Measurements from ENCODE around the gene ARHGAP4. TPM values are rescaled to one million over a fixed set of nuclear protein-coding genes. Genes with fewer than 3 reads are reported as not detected.

The ARHGAP4 gene
- total and polyA plus RNA-seq, 2 donors (not counting 1 experiment from before 2014, with no cell fraction given) = 0.51 to 1.5 TPM

DNA sequence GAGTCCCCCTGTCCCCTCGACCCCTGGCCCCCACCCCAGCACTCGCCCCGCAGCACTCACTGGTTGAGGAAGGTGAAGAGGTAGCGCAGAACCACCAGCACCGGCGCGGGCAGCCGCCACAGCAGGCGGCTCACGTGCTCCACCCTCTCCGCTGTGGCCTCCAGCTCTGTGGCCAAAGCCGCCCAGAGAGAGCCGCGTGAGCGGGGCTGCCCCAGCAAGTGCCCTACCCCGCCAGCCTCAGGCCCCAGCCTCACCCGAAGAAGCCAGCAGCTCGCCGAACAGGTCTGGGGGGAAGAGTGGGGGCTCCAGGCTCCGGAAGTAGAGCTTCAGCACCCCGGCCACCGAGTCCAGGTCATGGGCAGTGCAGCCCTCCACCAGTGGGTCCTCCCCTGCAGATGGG, 15.6 kb downstream of the ARHGAP4 start:
- no peaks in the 10 kb centered on the region for H3K36me3 ChIP-seq (ENCODE audit: control insufficient read depth, insufficient read depth, low read length)

DNA sequence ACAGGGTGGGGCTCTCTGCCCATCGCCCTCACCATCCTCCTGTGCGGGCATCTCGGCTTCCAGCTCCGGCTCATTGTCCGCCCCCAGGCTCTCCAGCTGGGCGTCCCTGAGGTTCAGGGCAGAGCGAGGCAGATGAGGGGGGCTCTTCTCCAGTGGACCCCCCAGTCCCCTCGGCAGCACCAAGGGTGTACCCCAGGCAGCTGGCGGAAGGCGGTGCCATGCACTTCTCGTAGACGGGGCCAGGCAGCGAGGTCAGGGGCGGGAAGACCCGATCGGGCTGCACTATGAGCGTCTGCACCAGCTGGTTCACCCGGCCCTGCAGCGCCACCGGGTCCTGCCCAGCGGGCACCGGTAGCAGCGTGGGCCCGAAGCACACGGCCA, 16.1 kb downstream of the ARHGAP4 start:
- Histone ChIP-seq H3K9ac (ENCODE audit: insufficient read depth, low read length) (no peak overlapping the region), H3K4me1 (ENCODE audit: control insufficient read depth, extremely low read depth, insufficient read depth, low read length) (no peaks in the 10 kb centered on the region), H3K9me3 (ENCODE audit: control insufficient read depth, insufficient read depth, low read depth, low read length) (no peaks in the 10 kb centered on the region), H3K36me3 (ENCODE audit: control insufficient read depth, insufficient read depth, low read length) (no peaks in the 10 kb centered on the region), H3K27ac (ENCODE audit: insufficient read depth, low read length) (no peak overlapping the region), H3K4me2 (ENCODE audit: extremely low read depth, insufficient read depth, low read length) (no peak overlapping the region), H3K27me3 (ENCODE audit: control insufficient read depth, insufficient read depth, low read length) (no peaks in the 10 kb centered on the region), H3K4me3 (replicated peaks in 1 of 4; ENCODE audit: control extremely low read depth in 1 of 4, insufficient read depth in 1 of 4, low read depth in 3 of 4, low read length in 4 of 4) (no peak overlapping the region), H2AFZ (ENCODE audit: low read length) (no peak overlapping the region), H4K20me1 (ENCODE audit: control insufficient read depth, extremely low read depth, insufficient read depth, low read length) (no peaks in the 10 kb centered on the region), H3K79me2 (ENCODE audit: control insufficient read depth, insufficient read depth, low read length) (no peaks in the 10 kb centered on the region)
- TF ChIP-seq EZH2 (IDR thresholded peaks at IDR 0.05; ENCODE audit: low read length, missing control alignments) (no peak), CTCF (conservative IDR thresholded peaks at IDR 0.05 in 1 of 2, IDR thresholded peaks at IDR 0.05 in 1 of 2; ENCODE audit: low read depth in 1 of 2, low read length in 2 of 2) (no peak)
- no peak for DNase-seq (ENCODE audit: low read depth in 2 of 2)

More for the DNA sequence above, 15.6 kb downstream of the ARHGAP4 start:
- Histone ChIP-seq H3K79me2 (ENCODE audit: control insufficient read depth, insufficient read depth, low read length) (no peaks in the 10 kb centered on the region), H3K27ac (ENCODE audit: insufficient read depth, low read length) (no peak overlapping the region), H3K4me2 (ENCODE audit: extremely low read depth, insufficient read depth, low read length) (no peak overlapping the region), H4K20me1 (ENCODE audit: control insufficient read depth, extremely low read depth, insufficient read depth, low read length) (no peaks in the 10 kb centered on the region), H3K4me1 (ENCODE audit: control insufficient read depth, extremely low read depth, insufficient read depth, low read length) (no peaks in the 10 kb centered on the region), H2AFZ (ENCODE audit: low read length) (no peak overlapping the region), H3K27me3 (ENCODE audit: control insufficient read depth, insufficient read depth, low read length) (no peaks in the 10 kb centered on the region), H3K4me3 (replicated peaks in 1 of 4; ENCODE audit: control extremely low read depth in 1 of 4, insufficient read depth in 1 of 4, low read depth in 3 of 4, low read length in 4 of 4) (no peak overlapping the region), H3K9me3 (ENCODE audit: control insufficient read depth, insufficient read depth, low read depth, low read length) (no peaks in the 10 kb centered on the region), H3K9ac (ENCODE audit: insufficient read depth, low read length) (no peak overlapping the region)
- no peak for TF ChIP-seq CTCF (conservative IDR thresholded peaks at IDR 0.05 in 1 of 2, IDR thresholded peaks at IDR 0.05 in 1 of 2; ENCODE audit: low read depth in 1 of 2, low read length in 2 of 2)
- no peak for TF ChIP-seq EZH2 (IDR thresholded peaks at IDR 0.05; ENCODE audit: low read length, missing control alignments)
- no peak for DNase-seq (ENCODE audit: low read depth in 2 of 2)

GRCh38 chrX:153909024-153909979, 16.8 kb downstream of the ARHGAP4 start:
- TF ChIP-seq EZH2 (IDR thresholded peaks at IDR 0.05; ENCODE audit: low read length, missing control alignments) = no peak
- DNase-seq (ENCODE audit: low read depth in 2 of 2) = no peak
- H3K4me2 ChIP-seq (ENCODE audit: extremely low read depth, insufficient read depth, low read length) = no peak overlapping the region
- H3K27ac ChIP-seq (ENCODE audit: insufficient read depth, low read length) = no peak overlapping the region
- no peak overlapping the region for H3K9ac ChIP-seq (ENCODE audit: insufficient read depth, low read length)
- H3K4me3 ChIP-seq (replicated peaks in 1 of 4; ENCODE audit: control extremely low read depth in 1 of 4, insufficient read depth in 1 of 4, low read depth in 3 of 4, low read length in 4 of 4) = no peak overlapping the region
- no peaks in the 10 kb centered on the region for H3K36me3 ChIP-seq (ENCODE audit: control insufficient read depth, insufficient read depth, low read length)
- no peaks in the 10 kb centered on the region for H3K79me2 ChIP-seq (ENCODE audit: control insufficient read depth, insufficient read depth, low read length)
- H4K20me1 ChIP-seq (ENCODE audit: control insufficient read depth, extremely low read depth, insufficient read depth, low read length) = no peaks in the 10 kb centered on the region
- H3K27me3 ChIP-seq (ENCODE audit: control insufficient read depth, insufficient read depth, low read length) = no peaks in the 10 kb centered on the region
- no peak overlapping the region for H2AFZ ChIP-seq (ENCODE audit: low read length)
- H3K4me1 ChIP-seq (ENCODE audit: control insufficient read depth, extremely low read depth, insufficient read depth, low read length) = no peaks in the 10 kb centered on the region
- no peaks in the 10 kb centered on the region for H3K9me3 ChIP-seq (ENCODE audit: control insufficient read depth, insufficient read depth, low read depth, low read length)

Data from fibroblast of lung (primary cell).